GM19193 (cell line): Measurements from ENCODE around the gene HS6ST1.

Experiments used
- POLR2A ChIP-seq: IDR thresholded peaks from 4 replicates; pipeline ENCODE4 v1.6.1; 2011; ENCODE audit not compliant: insufficient read depth, insufficient read length; ENCODE audit errors: extremely low read depth

Gene HS6ST1

DNA sequence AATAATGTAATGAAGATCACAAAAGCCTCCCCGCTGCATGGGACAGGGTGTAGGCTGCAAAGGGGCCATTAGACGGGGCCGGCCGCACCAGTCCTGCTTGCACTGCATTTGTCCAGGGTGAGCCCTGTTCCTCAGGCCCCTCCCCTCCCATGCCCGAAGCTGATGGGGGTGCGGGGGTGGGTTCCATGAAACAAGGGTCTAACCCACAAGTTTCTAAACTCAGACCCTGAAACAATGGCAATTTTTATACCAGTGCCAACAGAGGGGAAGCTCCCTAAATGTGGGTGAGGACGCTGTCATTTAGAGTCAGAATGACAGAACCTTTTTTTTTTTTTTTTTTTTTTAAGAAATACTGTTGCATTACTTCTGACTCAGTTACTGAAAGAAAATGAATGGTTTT lies 39.7 kb downstream of the HS6ST1 start:
- no peak for TF ChIP-seq POLR2A

DNA sequence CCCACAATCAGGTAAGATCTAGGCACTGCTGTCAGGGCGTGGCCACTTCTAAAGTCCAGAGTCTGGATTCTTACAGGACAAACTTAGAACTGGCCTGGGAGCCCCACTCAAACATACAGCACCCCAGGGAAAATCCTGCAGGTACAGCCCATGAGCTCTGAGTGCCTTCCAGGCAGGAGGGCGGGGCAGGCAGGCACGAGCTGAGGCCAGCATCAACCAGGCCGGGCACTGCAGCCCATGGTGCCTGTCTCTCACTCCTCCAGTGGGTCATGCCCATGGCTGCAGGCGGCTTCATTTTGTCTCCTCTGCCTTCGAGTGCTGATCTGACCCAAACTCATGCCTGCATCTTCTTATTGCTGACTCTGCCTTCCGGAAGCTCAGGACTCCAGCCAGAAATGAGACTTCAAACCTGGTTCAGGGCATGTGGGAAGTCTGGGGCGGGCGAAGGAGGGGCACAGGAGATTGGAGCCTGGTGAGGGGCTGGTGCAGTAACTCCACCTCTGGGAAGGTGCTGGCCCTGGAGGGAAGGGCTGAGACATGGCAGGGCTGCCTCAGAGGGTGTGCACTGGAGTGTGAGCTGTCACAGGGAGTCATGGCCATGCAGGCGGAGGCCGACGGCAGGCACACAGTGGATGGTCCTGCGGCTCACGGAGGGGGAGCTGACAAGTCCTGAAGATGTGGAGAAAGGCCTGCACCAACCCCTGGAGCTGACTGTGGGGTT lies 40.5 kb downstream of the HS6ST1 start:
- no peak for TF ChIP-seq POLR2A

DNA sequence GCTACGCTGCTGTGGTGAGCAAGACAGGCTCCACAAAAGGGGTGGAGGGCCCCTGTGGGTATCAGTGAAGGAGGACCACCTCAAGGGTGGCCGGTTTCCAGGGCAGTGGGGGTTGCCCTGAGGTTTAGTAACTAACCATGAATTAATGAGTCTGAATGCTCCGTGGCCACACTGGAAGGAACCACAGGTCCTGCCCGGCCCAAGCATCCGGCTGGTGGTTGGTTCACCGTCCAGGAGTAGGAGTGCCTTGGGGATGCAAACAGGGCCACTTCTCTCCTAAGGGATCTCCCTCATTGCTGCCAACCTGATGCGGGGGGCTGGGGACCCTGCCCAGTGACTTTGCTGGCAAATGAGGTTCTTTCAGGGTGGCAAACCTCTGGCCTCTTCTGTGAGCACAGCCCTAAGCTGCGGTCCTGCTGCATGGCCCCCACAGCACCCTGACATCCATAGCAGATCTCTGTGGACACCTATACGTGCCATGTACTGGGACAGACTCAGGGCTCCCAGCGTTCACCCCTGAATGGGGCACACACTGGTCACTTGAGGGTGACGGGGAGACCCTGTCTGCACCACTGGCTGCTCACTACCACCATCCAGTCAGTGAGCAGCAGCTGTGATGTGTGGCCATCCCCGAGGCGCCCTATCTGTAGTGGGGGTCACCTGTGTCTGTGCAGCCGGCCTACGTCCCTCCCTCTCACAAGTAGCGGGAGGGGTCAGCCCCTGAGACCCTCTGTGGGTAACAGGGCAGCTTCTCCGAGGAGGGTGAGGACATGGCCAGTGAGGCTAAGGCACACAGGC lies 41.6 kb downstream of the HS6ST1 start:
- no peak for TF ChIP-seq POLR2A

DNA sequence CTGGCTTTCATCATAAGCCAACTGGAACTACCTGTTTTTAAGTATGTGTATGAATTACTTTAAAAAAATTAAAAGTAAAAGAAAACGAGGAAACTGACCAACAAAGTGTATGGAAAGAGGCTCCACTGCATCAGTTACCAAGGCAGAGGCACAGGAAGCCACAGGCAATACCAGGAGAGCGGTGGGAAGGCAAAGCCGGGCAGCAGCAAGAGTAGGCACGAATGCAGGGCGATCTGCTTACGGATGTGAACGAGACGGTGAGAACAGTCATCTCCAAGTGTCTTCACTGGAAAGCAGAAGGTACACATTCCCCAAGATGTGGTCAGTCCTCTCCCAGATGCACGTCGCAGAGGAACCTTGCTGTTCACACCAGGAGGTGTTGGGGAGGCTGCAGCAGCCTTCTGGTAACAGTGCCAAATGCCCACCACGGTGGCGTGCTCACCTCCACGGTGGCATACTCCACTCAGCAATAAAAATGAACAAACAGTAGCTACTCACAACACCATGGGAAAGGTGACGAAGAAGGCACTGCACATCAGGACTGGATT lies 43.1 kb downstream of the HS6ST1 start:
- no peak for TF ChIP-seq POLR2A

DNA sequence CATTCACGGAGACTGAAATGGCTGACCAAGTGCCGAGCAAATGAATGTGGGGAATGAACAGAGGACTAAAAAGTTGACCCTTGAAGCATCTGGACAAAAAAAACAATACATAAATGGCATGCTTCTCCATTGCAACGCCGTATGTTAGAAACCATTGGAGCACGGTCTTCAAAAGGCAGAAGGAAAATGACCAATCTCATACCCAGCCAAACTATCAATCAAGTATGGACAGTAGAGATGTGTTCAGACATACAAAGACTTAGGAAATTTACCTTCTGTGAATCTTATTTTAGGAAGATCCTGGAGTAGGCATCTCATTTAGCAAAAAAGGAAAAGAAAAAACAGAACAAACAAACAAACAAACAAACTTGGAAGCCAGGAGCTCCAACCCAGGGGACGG lies 44.5 kb downstream of the HS6ST1 start:
- TF ChIP-seq POLR2A: no peak

DNA sequence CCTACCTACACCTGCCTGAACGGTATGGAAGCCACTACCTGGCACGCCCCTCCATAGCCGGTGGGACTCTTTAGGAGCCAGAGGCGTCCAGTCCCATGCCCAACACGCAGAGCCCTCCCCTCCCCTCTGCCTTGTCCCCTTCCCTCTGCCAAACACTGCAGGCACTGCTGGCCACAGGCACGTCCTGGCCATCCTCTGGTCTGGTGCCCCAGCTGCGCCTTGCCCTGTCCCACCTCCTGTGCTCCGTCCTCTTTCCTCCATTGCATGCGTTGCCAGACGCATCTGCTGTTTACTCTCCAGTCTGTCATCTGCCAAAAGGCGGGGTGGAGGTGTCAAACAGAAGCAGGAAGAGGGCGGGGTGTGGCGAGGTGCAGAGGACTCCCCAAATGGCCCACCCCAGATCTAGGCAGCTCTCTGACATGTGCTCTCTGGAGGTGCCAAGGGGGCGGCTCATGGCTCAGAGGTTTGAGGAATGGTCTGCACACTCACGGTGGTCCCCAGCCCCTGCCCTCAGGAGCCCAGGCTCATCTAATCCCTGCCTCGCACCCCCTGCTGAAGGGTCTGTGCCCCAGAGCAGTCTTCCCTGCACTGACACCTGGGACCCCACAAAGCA lies 45.1 kb downstream of the HS6ST1 start:
- TF ChIP-seq POLR2A: no peak

DNA sequence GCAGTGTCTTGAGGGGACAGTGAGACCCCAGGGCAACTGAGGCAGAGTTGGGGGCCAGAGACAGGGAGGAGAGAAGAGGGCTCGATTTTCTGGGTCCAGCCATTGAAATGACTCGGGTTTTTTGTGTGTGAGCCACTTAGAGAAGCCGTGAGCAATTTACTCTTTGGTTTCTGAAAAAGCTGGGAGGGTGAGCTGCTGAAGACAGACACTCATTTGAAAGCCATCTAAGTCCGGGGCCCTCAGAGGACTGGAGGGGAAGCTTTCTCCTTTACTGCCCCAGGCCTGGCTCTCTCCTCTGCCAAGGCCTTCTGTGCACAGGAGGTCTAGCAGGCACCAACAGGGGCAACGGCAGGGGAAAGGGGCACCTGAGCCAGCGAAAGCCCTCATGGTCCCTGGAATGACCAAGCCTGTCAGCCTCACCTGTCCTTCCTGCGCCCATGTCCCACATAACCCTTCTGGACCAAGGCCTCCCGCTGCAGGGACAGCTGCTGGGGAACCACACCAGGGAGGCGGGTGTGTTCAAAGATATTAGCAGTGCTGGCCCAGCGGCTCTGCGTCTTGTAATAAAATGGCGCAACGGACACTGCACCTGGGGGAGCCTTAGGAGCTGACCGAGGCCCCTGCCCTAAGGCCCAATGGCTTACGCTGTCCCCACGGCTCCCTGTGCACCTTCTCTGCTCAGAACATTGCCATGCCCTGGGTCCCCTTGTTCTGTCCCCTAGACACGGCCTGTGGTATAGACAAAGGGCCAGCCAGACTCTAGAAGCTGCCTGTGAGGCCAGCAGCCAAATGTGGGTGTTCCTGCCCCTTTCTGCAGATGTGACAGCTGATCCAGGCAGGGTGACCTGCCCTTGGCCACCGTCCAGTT lies 45.8 kb downstream of the HS6ST1 start:
- no peak for TF ChIP-seq POLR2A

DNA sequence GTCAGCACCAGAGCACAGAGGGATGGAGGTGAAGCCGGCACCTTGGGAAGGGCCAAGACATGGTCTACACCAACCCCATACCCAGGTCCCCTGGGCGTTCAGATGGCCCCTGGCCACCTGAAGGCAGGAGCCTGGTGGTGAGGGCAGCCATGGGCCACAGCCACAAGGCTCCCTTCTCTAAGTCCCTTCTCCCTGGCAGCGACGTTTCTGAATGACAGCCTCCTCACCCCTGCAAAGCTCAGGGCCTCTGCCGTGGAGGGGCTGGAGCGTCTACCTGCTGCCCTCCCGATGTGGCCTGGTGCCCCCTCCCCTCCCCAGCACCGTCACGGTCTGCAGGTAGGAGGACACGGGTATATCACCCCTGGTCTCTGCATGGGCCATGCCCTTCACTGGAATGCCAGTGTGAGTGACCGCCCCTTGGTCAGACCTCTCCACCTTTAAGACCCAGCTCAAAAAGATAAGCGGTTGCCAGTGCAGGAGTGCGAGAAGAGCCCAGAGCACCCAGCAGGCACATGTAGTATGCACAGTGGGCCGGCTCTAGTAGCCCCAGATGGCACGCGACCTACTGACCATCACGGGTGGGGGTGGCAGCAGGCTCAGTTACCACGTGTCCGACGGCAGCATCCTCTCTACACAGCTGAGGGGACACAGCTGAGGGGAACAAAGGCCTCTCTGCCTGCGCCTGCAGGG lies 46.6 kb downstream of the HS6ST1 start:
- TF ChIP-seq POLR2A: no peak

DNA sequence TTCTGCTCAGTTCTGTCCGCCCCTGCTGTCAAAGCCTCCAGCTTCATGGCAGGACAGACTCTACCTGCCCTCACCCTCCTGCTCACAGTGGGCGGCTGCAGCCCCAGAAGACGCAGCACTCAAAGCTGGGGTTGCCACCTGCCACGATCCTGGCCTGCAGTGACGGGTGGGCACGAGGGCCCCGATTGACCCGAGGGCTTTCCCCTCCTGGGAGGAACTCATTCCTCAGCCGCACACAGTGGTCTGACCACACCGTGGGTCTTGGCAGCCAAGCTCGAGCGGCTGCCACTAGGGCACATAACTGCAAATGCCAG lies 47.1 kb downstream of the HS6ST1 start:
- TF ChIP-seq POLR2A: no peak

DNA sequence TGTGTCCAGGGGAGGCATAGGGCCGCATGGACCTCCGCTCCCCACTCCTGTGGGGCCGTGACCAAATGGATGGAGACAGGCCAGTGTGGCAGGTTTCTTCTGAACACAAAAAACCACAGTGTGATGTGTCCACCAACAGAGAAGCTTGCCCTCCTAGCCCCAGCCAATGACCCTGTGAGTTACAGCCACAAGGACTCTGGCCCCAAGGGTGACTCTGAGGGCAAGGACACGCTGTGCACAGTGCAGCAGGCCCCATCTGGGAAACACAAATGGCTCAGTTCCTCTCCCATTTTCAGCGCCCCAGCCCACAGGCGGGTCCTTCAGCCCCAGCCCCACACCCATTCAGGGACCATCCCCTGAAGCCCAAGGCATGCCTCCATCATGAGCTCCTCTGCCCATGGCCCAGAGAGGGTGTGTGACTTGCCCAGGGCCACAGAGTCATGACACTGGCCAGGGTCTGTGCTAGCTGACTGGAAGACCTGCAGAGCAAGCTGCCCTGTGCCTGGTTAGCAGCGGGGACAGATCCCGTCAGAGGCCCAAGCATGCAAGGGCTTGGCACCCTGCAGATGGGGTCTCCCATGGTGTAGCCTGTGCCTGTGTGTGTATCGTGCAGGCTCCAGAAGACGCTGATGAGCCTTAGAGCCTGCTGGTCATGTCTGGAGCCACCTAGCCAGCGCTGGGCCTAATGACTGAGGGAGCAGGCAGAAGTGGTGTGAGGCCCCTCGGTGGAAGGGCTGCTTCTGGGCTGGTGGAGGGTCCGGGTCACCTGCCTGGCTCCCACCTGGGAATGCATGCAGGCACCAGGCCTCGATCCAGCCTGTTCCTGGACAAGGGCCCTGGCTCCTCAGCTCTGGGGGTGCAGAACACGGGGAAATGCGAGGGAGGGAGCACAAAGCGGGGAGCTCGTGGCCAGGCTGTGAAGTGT lies 47.7 kb downstream of the HS6ST1 start:
- no peak for TF ChIP-seq POLR2A

DNA sequence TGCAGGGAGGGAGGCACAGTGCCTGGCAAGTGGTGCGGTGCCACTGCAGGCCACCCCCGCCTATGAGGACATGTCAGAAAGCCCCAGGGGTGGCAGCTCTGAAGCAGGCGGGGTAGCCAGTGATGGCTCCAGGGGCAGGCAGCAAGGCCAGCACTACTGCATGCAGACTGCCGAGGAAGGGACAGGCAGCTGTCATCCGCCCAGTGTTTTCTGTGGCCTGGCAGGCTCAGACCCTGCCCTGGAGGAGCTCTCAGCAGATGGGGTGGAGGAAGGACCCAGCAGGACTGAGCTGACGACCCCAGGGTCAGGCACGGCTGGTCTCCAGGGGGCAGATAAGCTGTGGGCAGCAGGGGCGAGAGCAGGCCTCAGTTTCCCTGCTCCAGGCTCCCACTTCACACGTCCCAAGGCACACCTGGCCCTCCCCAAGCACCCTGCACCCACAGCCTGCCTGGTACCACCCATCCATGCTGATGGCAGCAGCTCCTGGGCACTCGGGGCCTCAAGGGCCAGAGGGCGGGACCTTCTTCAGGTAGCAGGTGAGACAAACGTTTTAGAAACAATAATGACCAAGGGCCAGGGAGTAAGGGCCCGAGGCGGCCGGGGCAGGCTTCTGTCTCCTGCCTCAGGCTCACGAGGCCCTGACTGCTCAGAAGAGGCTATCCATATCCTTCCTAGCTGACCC lies 48.5 kb downstream of the HS6ST1 start:
- no peak for TF ChIP-seq POLR2A

DNA sequence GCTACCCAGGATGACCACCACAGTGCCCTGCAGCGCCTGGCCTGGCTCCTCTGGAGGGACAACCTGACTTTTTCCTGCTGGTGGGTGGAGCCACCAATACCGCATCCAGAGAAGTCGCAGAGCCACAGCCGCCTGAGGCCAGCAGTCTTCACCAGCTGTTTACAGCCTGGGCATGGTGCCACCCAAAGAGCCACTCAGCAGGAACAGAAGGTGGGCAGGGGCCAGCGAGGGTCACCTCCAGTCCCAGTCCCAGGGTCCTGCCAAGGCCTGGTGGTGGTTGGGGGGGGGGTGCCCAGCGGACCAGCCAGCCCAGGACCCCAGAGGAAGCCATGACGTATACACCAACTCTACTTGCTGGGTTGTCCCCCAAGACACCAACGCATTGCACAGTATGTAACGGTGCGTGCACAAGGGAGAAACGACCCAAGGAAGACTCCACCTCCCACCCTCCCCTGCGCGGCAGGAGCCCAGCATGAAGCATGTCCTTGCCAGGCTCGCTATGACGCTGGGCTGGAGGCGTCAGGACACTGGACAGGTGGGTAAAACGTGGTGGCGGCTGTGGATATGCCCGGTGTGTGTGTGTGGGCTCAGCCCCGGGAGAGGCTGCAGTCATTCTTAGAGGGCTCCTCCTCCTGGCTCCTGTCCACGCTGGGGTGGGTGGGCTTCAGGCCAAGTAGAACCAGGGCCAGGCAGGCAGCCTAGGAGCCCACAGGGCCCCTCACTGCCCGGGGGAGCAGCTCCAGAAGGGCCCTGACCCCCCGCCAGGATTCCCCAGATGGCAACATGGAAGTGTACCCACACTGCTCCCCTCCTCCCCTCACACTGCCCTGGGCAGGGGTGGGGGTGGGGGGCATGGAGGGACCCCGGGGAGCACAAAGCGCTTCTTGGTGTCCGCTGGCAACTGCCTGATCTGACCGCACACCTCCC lies 49.3 kb downstream of the HS6ST1 start:
- no peak for TF ChIP-seq POLR2A
